Activated CD8-positive, alpha-beta T cell treated with anti-CD3 and anti-CD28 coated beads, Interleukin-2, amount 10 ng/mL, durations not matched to agents 7 days and 5 days (primary cell): ENCODE data around the gene DLG2. TPM values are rescaled to one million over a fixed set of nuclear protein-coding genes. Genes with fewer than 3 reads are reported as not detected.
"Not testable (repeated sequence)": the region's sequence is repeated elsewhere in the genome, so short reads cannot be mapped to it uniquely, and the experiment has no call there.

Source experiments
- ATAC-seq: fragments of 150-1000 bp; cut with Tn5 transposase; one replicate; pipeline ENCODE4 v1.10.0; 2021; ENCODE audit warnings: moderate library complexity
- CTCF ChIA-PET: fragments of 350-600 bp; sonication (Branson Sonifier 250); formaldehyde crosslinking; loops from one replicate; lab custom pipeline; 2021; ENCODE audit warnings: antibody characterized with exemption; lab: Charles Lee
- POLR2A ChIA-PET: fragments of 350-600 bp; sonication (Branson Sonifier 250); formaldehyde crosslinking; loops from one replicate; lab custom pipeline; 2021; ENCODE audit warnings: antibody characterized with exemption; lab: Charles Lee
- DNase-seq: peaks from one replicate; pipeline ENCODE4 v3.0.0-alpha.2; 2020
- H3K27ac Mint-ChIP-seq: one replicate; pipeline ENCODE4 v1.8.0; 2021; ENCODE audit warnings: mild to moderate bottlenecking, mixed read lengths
- H3K27me3 Mint-ChIP-seq: one replicate; pipeline ENCODE4 v1.8.0; 2021; ENCODE audit warnings: low read depth, mixed read lengths
- H3K36me3 Mint-ChIP-seq: one replicate; pipeline ENCODE4 v1.8.0; 2021; ENCODE audit warnings: low read depth, mixed read lengths
- H3K4me1 Mint-ChIP-seq: one replicate; pipeline ENCODE4 v1.8.0; 2021; ENCODE audit warnings: low read depth, mixed read lengths
- H3K4me3 Mint-ChIP-seq: one replicate; pipeline ENCODE4 v1.8.0; 2021; ENCODE audit warnings: mild to moderate bottlenecking, mixed read lengths
- H3K9me3 Mint-ChIP-seq: one replicate; pipeline ENCODE4 v1.8.0; 2022; ENCODE audit warnings: mixed read lengths; ENCODE audit not compliant: insufficient read depth
- total RNA-seq, 2 experiments: library from RNA; stranded (reverse); gene quantifications; one replicate each; pipeline ENCODE4 v1.2.3, GENCODE V29; 2021

Gene DLG2
- total RNA-seq, 2 experiments from 2014 or later: 1.3 to 1.6 TPM

DNA sequence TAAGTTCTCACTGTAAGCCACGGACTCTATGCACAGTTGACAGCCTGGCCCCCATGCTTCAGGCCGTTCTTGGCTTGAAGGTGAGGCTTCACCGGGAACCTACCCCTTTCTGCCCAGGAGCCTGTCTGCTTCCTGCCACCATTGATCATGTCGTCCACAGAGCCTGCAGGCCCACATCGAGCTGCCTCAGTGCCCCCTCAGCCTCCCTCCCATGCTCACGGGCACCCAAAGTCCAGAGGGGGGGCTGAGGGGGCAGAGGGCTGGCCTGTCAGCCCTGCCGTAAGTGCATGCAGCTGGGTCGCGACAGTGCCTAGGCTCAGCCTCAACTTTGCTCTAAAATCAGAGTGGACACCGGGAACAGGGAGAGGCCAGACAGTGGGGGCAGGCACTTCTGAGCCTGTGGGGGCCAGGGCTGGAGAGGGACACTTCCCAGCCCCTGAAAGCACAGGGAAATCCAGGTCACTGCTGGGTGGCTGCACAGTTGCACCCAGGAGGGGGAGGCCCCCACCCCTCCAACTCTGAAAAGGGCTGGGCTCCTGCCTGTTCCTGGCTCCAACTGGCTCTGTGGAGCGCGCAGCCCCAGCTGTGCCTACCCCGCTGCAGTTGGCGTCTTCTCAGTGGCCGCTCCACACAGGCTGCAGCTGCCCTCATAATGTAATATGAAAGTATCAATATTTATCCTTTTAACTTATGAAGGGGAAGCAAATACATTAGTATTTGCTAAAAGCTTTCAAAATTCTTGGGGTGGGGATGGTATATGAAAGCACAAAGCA is 598.6 kb downstream of the DLG2 start:
- POLR2A ChIA-PET: no interaction called here
- no peak for DNase-seq

DNA sequence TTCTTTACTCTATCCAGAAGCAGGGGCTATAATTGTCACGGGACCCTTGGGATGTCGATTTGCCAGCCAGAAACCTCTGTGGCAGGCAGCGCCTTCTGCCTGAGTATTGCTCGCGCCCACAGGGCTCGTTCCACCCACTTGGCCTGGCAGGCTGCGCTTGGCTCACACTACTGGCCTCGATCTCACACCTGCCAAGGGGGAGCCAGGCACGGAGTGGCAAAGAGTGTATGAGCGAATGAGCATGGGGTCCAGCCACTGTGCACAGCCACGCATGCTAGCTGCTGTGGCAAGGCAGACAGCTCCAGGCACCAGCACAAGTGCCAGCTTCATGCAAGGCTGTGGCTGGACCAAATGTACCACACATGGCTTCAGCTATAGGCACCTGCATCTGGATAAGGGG is 599.8 kb downstream of the DLG2 start:
- CTCF ChIA-PET: no interaction called here
- Mint-ChIP-seq H3K27me3 (no peaks in the 10 kb centered on the region), H3K4me3 (no peak overlapping the region), H3K36me3 (no peaks in the 10 kb centered on the region), H3K27ac (no peak overlapping the region), H3K9me3 (peaks cover 15% of the 10 kb centered on the region), H3K4me1 (no peaks in the 10 kb centered on the region)
- POLR2A ChIA-PET: no interaction called here
- DNase-seq (no peak), ATAC-seq (no peak)

More for the DNA sequence above, 598.6 kb downstream of the DLG2 start:
- Mint-ChIP-seq H3K9me3 (peaks cover 15% of the 10 kb centered on the region), H3K36me3 (no peaks in the 10 kb centered on the region), H3K4me1 (no peaks in the 10 kb centered on the region), H3K27ac (no peak overlapping the region), H3K27me3 (no peaks in the 10 kb centered on the region), H3K4me3 (no peak overlapping the region)
- CTCF ChIA-PET: no interaction called here
- ATAC-seq: no peak

DNA sequence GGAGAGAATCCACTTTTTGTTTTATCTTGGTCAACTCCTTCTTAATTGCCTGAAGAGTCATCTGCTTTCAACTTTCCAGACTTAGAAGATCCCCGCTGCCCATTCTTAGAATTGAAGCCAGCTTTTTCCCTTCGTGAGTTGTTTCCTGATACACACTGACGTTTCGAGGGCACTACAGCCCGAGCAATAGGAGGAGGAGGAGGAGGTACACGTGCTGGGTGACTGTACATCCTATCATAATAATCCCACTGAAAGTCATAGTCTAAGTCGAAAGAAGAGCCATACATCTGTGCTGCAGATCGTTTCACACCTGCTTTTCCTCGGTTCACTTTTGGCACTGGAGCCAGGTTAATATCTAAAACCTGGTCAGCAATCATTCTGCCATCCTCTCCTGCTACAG is 606.1 kb downstream of the DLG2 start:
- H3K4me3 Mint-ChIP-seq: no peak overlapping the region
- ChIA-PET CTCF (no interaction called here), POLR2A (no interaction called here)
- peaks cover 17% of the 10 kb centered on the region for H3K9me3 Mint-ChIP-seq
- DNase-seq (no peak), ATAC-seq (no peak)
- no peaks in the 10 kb centered on the region for H3K36me3 Mint-ChIP-seq
- H3K27ac Mint-ChIP-seq: no peak overlapping the region
- H3K27me3 Mint-ChIP-seq: no peaks in the 10 kb centered on the region
- no peaks in the 10 kb centered on the region for H3K4me1 Mint-ChIP-seq

DNA sequence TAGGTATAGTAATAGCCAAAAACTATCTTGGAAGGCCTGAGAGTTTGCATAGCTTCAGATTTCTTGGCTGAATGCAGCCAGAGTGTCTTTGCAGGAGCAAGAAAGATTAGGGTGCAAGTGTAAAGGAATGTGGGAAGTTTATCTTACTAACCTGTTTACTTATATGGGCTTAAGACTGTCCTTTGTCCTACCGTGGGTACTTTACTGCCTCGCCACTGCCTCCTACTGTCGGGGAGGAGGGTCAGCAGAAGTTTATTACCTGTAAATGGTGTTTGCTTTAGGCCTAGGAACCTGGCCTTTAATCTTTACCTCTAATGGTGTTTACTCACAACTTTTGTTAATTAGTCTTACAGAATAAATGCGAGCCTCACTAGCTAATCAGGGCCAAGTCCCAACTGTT is 633.8 kb downstream of the DLG2 start:
- DNase-seq (no peak), ATAC-seq (no peak)
- Mint-ChIP-seq H3K27ac (no peak overlapping the region), H3K27me3 (no peaks in the 10 kb centered on the region), H3K9me3 (peaks cover 46% of the 10 kb centered on the region), H3K4me3 (no peak overlapping the region), H3K4me1 (no peaks in the 10 kb centered on the region), H3K36me3 (no peaks in the 10 kb centered on the region)
- ChIA-PET POLR2A (no interaction called here), CTCF (no interaction called here)

DNA sequence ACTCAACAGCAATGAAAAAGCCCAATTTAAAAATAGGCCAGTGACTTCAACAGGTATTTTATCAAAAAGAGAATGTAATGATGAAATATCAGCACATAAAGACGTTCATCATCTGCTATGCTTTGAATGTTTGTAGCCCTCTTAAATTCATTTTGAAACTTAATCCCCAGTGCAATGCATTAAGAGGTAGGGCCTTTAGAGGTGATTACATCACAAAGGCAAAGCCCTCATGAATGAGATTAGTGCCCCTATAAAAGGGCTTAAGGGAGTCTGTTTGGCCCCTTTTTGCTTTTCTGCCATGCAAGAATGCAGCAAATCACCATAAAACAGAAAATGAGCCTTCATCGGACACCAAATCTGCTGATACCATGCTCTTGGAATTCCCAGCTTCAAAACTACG is 637.0 kb downstream of the DLG2 start:
- H3K9me3 Mint-ChIP-seq: peaks cover 47% of the 10 kb centered on the region
- no peak overlapping the region for H3K4me3 Mint-ChIP-seq
- CTCF ChIA-PET: no interaction called here
- POLR2A ChIA-PET: no interaction called here
- H3K27me3 Mint-ChIP-seq: no peaks in the 10 kb centered on the region
- no peaks in the 10 kb centered on the region for H3K4me1 Mint-ChIP-seq
- DNase-seq (no peak), ATAC-seq (no peak)
- H3K27ac Mint-ChIP-seq: no peak overlapping the region
- H3K36me3 Mint-ChIP-seq: no peaks in the 10 kb centered on the region

DNA sequence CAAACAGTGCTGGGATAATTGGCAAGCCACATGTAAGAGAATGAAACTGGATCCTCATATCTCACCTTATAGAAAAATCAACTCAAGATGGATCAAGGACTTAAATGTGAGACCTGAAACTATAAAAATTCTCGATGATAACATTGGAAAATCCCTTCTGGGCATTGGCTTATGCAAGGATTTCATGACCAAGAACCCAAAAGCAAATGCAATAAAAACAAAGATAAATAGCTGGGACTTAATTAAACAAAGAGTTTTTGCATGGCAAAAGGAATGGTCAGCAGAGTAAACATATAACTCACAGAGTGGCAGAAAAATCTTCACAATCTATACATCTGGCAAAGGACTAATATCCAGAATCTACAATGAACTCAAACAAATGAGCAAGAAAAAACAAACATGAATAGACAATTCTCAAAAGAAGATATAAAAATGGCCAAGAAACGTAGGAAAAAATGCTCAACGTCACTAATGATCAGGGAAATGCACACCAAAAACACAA is 639.4 kb downstream of the DLG2 start:
- POLR2A ChIA-PET, H3K4me3 Mint-ChIP-seq, CTCF ChIA-PET, DNase-seq, H3K27me3 Mint-ChIP-seq, ATAC-seq, H3K36me3 Mint-ChIP-seq, H3K4me1 Mint-ChIP-seq, H3K27ac Mint-ChIP-seq: not testable (repeated sequence)
- peaks cover 55% of the 10 kb centered on the region for H3K9me3 Mint-ChIP-seq

DNA sequence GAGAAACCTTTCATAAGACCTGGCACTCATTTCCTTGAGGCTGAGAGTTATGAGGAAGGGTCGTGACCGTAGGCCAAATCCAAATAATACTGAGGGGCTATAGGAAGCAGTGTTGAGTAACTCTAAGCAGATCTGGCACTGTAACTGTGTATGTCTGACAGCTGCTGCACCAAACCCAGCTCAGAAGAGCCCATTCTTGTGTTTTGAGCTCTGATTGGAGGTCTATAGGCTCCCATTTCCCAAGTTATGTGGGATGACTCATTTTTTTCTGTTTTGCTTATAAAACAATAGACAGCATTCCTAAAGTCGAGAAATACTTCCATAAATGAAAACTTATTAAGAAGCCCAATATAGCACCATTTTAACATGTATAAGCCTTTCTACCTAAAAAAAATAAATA is 645.8 kb downstream of the DLG2 start:
- no peaks in the 10 kb centered on the region for H3K27me3 Mint-ChIP-seq
- H3K4me3 Mint-ChIP-seq: no peak overlapping the region
- ChIA-PET CTCF (no interaction called here), POLR2A (no interaction called here)
- H3K4me1 Mint-ChIP-seq: no peaks in the 10 kb centered on the region
- no peaks in the 10 kb centered on the region for H3K36me3 Mint-ChIP-seq
- DNase-seq: no peak
- no peak overlapping the region for H3K27ac Mint-ChIP-seq
- ATAC-seq: no peak
- H3K9me3 Mint-ChIP-seq: peaks cover 41% of the 10 kb centered on the region

DNA sequence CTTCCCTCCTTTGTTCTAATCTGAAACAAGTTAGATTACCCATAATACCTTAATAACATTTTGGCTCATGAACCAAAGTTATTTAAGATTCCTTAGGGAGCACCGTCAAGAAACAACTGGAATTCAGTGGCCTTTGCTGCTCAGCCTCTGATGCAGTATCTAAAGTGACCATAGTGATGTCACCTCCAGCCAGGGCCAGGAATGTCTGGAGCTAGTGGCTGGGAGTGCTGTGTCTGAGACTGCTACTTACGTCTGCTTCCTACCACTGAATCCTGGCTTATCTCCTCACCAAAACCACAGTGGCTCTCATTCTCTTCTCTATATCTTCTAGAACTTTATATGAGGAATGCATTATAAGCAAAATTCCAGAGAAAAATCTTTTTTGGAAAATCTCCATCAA is 658.0 kb downstream of the DLG2 start:
- Mint-ChIP-seq H3K4me3 (no peak overlapping the region), H3K9me3 (peaks cover 27% of the 10 kb centered on the region), H3K4me1 (no peaks in the 10 kb centered on the region), H3K27ac (no peak overlapping the region), H3K36me3 (no peaks in the 10 kb centered on the region), H3K27me3 (no peaks in the 10 kb centered on the region)
- DNase-seq (no peak), ATAC-seq (no peak)
- CTCF ChIA-PET: no interaction called here
- POLR2A ChIA-PET: no interaction called here

DNA sequence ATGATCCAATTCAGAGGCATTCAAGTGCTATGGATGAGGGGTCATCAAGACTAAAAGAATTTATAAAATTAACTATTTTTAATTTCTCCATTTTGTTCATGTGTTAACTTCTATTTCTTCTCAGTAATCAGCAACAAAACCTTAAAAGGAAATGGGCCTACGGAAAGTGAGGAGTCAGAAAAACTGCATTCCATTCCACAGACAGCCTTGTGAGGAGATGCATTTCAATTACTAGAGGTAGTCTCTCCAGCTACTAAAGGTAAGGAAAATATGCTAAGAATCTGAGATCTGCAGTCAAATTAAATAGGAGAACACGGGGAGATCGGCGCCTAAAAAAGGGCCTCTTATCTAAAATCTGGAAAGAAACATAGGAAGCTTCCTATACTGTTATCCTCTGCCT is 661.7 kb downstream of the DLG2 start:
- Mint-ChIP-seq H3K4me3 (no peak overlapping the region), H3K4me1 (no peaks in the 10 kb centered on the region), H3K36me3 (no peaks in the 10 kb centered on the region), H3K9me3 (peaks cover 19% of the 10 kb centered on the region), H3K27ac (no peak overlapping the region), H3K27me3 (no peaks in the 10 kb centered on the region)
- POLR2A ChIA-PET: no interaction called here
- DNase-seq: no peak
- ATAC-seq: no peak
- CTCF ChIA-PET: no interaction called here

DNA sequence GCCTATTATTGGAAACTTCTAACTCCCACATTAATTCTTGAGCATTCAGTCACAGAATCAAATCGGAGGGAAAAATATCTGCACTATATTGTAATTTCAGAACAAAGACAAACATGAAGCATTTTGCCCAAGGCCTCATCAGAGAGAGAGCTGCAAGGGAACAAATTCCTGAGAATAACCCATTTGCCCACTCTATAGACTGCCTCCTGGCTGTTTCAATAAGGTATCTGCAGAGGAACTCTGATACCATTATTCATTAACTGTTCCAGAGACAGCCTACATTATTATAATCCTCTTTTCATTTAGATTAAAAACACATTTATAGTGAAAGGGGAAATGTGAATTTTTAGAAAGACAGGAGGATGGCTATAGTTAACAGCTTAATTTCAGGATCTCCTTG is 663.9 kb downstream of the DLG2 start:
- ATAC-seq (no peak), DNase-seq (no peak)
- Mint-ChIP-seq H3K4me1 (no peaks in the 10 kb centered on the region), H3K27me3 (no peaks in the 10 kb centered on the region), H3K27ac (no peak overlapping the region), H3K4me3 (no peak overlapping the region), H3K36me3 (no peaks in the 10 kb centered on the region), H3K9me3 (peaks cover 12% of the 10 kb centered on the region)
- CTCF ChIA-PET: no interaction called here
- POLR2A ChIA-PET: no interaction called here

DNA sequence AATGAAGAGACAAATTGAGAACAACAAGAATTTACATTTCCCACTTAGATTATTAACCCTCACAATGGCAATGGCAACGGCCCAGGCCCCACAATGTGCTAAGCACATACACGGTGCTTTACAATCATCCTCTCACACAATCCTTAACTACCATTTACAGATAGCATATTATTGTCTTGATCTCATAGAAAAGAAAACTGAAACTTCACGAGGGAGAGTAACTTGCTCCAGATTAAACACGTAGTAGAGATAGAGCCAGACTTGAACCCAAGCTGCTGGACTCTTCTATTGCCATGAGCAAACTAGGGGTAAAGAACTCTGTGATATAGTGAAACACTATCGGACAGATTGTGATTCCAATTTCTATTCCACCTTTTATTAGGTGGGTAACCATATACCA is 665.1 kb downstream of the DLG2 start:
- ChIA-PET CTCF (no interaction called here), POLR2A (no interaction called here)
- Mint-ChIP-seq H3K9me3 (peaks cover 11% of the 10 kb centered on the region), H3K36me3 (no peaks in the 10 kb centered on the region), H3K4me1 (no peaks in the 10 kb centered on the region), H3K4me3 (no peak overlapping the region), H3K27ac (no peak overlapping the region), H3K27me3 (no peaks in the 10 kb centered on the region)
- no peak for ATAC-seq
- no peak for DNase-seq

DNA sequence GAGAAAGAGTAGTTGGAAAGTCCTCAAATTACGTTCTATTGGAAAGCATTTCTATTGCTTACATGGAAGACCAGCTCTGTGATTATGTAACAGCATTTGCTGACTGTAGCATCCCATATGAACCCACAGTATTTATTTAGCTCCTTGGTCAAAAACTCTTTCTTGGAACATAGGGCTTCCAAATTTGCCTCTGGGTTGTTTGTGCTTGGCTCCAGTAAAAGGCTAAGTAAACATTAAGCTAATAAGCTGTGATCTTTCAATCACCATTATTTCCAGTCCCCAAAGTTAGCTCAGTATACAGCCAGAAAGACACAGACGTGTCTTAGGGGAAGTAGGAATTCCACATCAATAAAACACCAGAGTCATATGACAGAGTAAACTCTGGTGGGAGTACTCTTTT is 668.8 kb downstream of the DLG2 start:
- POLR2A ChIA-PET: no interaction called here
- no peak for DNase-seq
- Mint-ChIP-seq H3K4me1 (no peaks in the 10 kb centered on the region), H3K4me3 (no peak overlapping the region), H3K9me3 (peaks cover 7% of the 10 kb centered on the region), H3K27ac (no peak overlapping the region), H3K27me3 (no peaks in the 10 kb centered on the region), H3K36me3 (no peaks in the 10 kb centered on the region)
- CTCF ChIA-PET: no interaction called here
- no peak for ATAC-seq
